ENCODE data around the gene SCAF11.
A peak's percentile ranks its signal among the peaks of the same experiment; 100 is the strongest.
"Not testable (repeated sequence)": the region's sequence is repeated elsewhere in the genome, so short reads cannot be mapped to it uniquely, and the experiment has no call there.

Gene SCAF11

GRCh38 chr12:46005151-46005797 lies 14.9 kb upstream of the SCAF11 start:
- Histone ChIP-seq H3K4me3 (no peak overlapping the region), H3K4me1 (no peaks in the 10 kb centered on the region), H3K27me3 (no peaks in the 10 kb centered on the region), H3K4me2 (no peak overlapping the region), H3K27ac (no peak overlapping the region), H3K9ac (no peak overlapping the region), H3K36me3 (no peaks in the 10 kb centered on the region), H3K9me3 (peaks cover 2% of the 10 kb centered on the region), H4K20me1 (no peaks in the 10 kb centered on the region)
- TF ChIP-seq Cebpa-rat (IDR thresholded peaks at IDR 0.05), result no peak

GRCh38 chr12:46004715-46005114 lies 14.3 kb upstream of the SCAF11 start:
- Histone ChIP-seq H3K9ac (no peak overlapping the region), H4K20me1 (no peaks in the 10 kb centered on the region), H3K36me3 (no peaks in the 10 kb centered on the region), H3K4me2 (no peak overlapping the region), H3K4me1 (no peaks in the 10 kb centered on the region), H3K27me3 (no peaks in the 10 kb centered on the region), H3K4me3 (no peak overlapping the region), H3K27ac (no peak overlapping the region), H3K9me3 (peaks cover 7% of the 10 kb centered on the region)
- no peak for TF ChIP-seq Cebpa-rat (IDR thresholded peaks at IDR 0.05)

- H3K9ac ChIP-seq, H3K4me2 ChIP-seq, H3K36me3 ChIP-seq, H3K27me3 ChIP-seq, H4K20me1 ChIP-seq, H3K4me3 ChIP-seq, H3K27ac ChIP-seq, H3K4me1 ChIP-seq: not testable (repeated sequence)
- H3K9me3 ChIP-seq, result peaks cover 14% of the 10 kb centered on the region
Measured at GRCh38 chr12:46000076-46000475, 9.7 kb upstream of the SCAF11 start.

GRCh38 chr12:45994736-45995135 lies 4.4 kb upstream of the SCAF11 start:
- peaks cover 7% of the 10 kb centered on the region; the same call in 1 of the 2 replicates for H3K9me3 ChIP-seq
- no peaks in the 10 kb centered on the region for H3K36me3 ChIP-seq
- no peak for TF ChIP-seq Cebpa-rat (IDR thresholded peaks at IDR 0.05)

GRCh38 chr12:45991284-45992249 lies 1.2 kb upstream of the SCAF11 start:
- peak overlapping the region; percentile 87 for H3K9ac ChIP-seq
- no peaks in the 10 kb centered on the region for H3K27me3 ChIP-seq
- H3K9me3 ChIP-seq, result no peaks in the 10 kb centered on the region
- H3K36me3 ChIP-seq, result peaks cover 7% of the 10 kb centered on the region; the same call in 1 of the 2 replicates
- TF ChIP-seq Cebpa-rat (IDR thresholded peaks at IDR 0.05), result no peak
- peak overlapping the region; percentile 93 for H3K4me3 ChIP-seq
- H4K20me1 ChIP-seq, result peaks cover 31% of the 10 kb centered on the region
- peaks cover 41% of the 10 kb centered on the region for H3K4me1 ChIP-seq
- peak overlapping the region; percentile 90 for H3K27ac ChIP-seq
- H3K4me2 ChIP-seq, result peak overlapping the region; percentile 90

More at GRCh38 chr12:45994736-45995135, 4.4 kb upstream of the SCAF11 start:
- Histone ChIP-seq H4K20me1 (no peaks in the 10 kb centered on the region), H3K9ac (no peak overlapping the region), H3K4me3 (no peak overlapping the region), H3K27ac (no peak overlapping the region), H3K27me3 (no peaks in the 10 kb centered on the region), H3K4me2 (no peak overlapping the region), H3K4me1 (peaks cover 15% of the 10 kb centered on the region)

- Histone ChIP-seq H3K36me3 (peaks cover 23% of the 10 kb centered on the region), H3K4me3 (peak overlapping the region; percentile 93), H4K20me1 (peaks cover 47% of the 10 kb centered on the region), H3K9me3 (no peaks in the 10 kb centered on the region), H3K9ac (peak overlapping the region; percentile 98), H3K27me3 (no peaks in the 10 kb centered on the region), H3K4me1 (peaks cover 58% of the 10 kb centered on the region), H3K4me2 (peak overlapping the region; percentile 87), H3K27ac (peak overlapping the region; percentile 97)
- no peak for TF ChIP-seq Cebpa-rat (IDR thresholded peaks at IDR 0.05)
Measured at GRCh38 chr12:45989721-45990467, 480 bp downstream of the SCAF11 start.

- Histone ChIP-seq H3K4me2 (peak overlapping the region; percentile 87), H3K36me3 (peaks cover 29% of the 10 kb centered on the region), H3K9me3 (no peaks in the 10 kb centered on the region), H3K9ac (peak overlapping the region; percentile 98), H3K4me1 (peaks cover 64% of the 10 kb centered on the region), H4K20me1 (peaks cover 53% of the 10 kb centered on the region), H3K27me3 (no peaks in the 10 kb centered on the region), H3K27ac (peak overlapping the region; percentile 97), H3K4me3 (peak overlapping the region; percentile 93)
- no peak for TF ChIP-seq Cebpa-rat (IDR thresholded peaks at IDR 0.05)
Measured at GRCh38 chr12:45989287-45989686, 1.1 kb downstream of the SCAF11 start.

GRCh38 chr12:45988264-45988663 lies 2.1 kb downstream of the SCAF11 start:
- no peak for TF ChIP-seq Cebpa-rat (IDR thresholded peaks at IDR 0.05)
- Histone ChIP-seq H3K9ac (peak overlapping the region; percentile 98), H3K4me1 (peaks cover 61% of the 10 kb centered on the region), H3K9me3 (no peaks in the 10 kb centered on the region), H3K27me3 (no peaks in the 10 kb centered on the region), H3K27ac (peak overlapping the region; percentile 97; the same call in 1 of the 2 replicates), H3K4me2 (peak overlapping the region; percentile 87), H3K4me3 (peak overlapping the region; percentile 93; the same call in 1 of the 2 replicates), H3K36me3 (peaks cover 36% of the 10 kb centered on the region), H4K20me1 (peaks cover 64% of the 10 kb centered on the region)

GRCh38 chr12:45987340-45987727 lies 3.0 kb downstream of the SCAF11 start:
- H4K20me1 ChIP-seq, result peaks cover 73% of the 10 kb centered on the region
- no peak overlapping the region for H3K4me3 ChIP-seq
- no peaks in the 10 kb centered on the region for H3K9me3 ChIP-seq
- H3K27ac ChIP-seq, result peak overlapping the region; percentile 57; the same call in 1 of the 2 replicates
- H3K4me1 ChIP-seq, result peaks cover 52% of the 10 kb centered on the region
- H3K27me3 ChIP-seq, result no peaks in the 10 kb centered on the region
- H3K4me2 ChIP-seq, result peak overlapping the region; percentile 87
- TF ChIP-seq Cebpa-rat (IDR thresholded peaks at IDR 0.05), result no peak
- H3K9ac ChIP-seq, result no peak overlapping the region
- H3K36me3 ChIP-seq, result peaks cover 45% of the 10 kb centered on the region
